B cell (primary cell): Measurements from ENCODE around the gene ADAMTS2.

ENCODE experiments used
- CTCF ChIP-seq: fragments of 200-600 bp; IDR thresholded peaks from one replicate; pipeline ENCODE4 v1.8.0; 2022; ENCODE audit warnings: antibody characterized with exemption, mild to moderate bottlenecking
- EZH2 ChIP-seq: IDR thresholded peaks from 2 replicates; pipeline ENCODE4 v1.6.1; 2012; ENCODE audit warnings: borderline replicate concordance, low read depth, mild to moderate bottlenecking, moderate library complexity, low read length; ENCODE audit not compliant: insufficient read depth, poor library complexity, severe bottlenecking

- no peak for TF ChIP-seq EZH2
- no peak for TF ChIP-seq CTCF
Measured at GRCh38 chr5:179371121-179371510, 25.9 kb upstream of the ADAMTS2 start.
